Erythroblast (primary cell): ENCODE results near the gene RAMAC.

Experiments used
- GATA1 ChIP-seq: IDR thresholded peaks from 2 replicates; pipeline ENCODE4 v1.6.1; 2011; ENCODE audit warnings: low read depth, mild to moderate bottlenecking, control low read depth, low read length, moderate library complexity
- POLR2A ChIP-seq: IDR thresholded peaks from 2 replicates; pipeline ENCODE4 v1.6.1; 2011; ENCODE audit warnings: mild to moderate bottlenecking, low read length

DNA sequence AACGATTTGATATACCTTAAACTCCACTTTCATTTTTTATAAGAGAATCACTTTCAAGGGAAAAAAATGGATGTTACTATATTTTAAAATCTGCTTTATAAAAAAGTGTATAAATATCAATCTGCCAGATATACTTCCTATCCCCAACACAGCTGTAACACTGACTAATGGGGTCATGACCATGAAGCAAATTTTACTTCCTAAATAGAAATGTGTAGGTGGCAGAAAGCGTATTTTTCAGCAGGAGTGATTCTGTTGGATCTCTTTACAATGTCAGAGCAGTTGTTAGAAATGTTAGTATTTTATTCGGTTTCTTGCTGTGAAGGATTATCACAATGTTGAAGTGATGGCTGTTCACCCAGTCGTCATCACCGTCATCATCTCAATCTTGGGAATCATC lies 30.9 kb downstream of the RAMAC start:
- no peak for TF ChIP-seq POLR2A
- no peak for TF ChIP-seq GATA1
